ENCODE data around the gene SIK3.

Gene SIK3

GRCh38 chr11:116879800-116880625 lies 218.2 kb downstream of the SIK3 start:
- peak; percentile 83 for TF ChIP-seq RAD21 (IDR thresholded peaks at IDR 0.05; ENCODE audit: low read depth)
- no peak for TF ChIP-seq CEBPB (IDR thresholded peaks at IDR 0.05)
- no peak for TF ChIP-seq TAF1 (IDR thresholded peaks at IDR 0.05; ENCODE audit: low read depth)

GRCh38 chr11:116876656-116877055 lies 221.6 kb downstream of the SIK3 start:
- no peak for TF ChIP-seq EP300 (IDR thresholded peaks at IDR 0.05; ENCODE audit: borderline replicate concordance)
- TF ChIP-seq CREB1 (IDR thresholded peaks at IDR 0.05; ENCODE audit: low read depth): no peak
- TF ChIP-seq YY1 (IDR thresholded peaks at IDR 0.05; ENCODE audit: low read depth): no peak
- TF ChIP-seq FOXM1 (IDR thresholded peaks at IDR 0.05; ENCODE audit: borderline replicate concordance, low read depth): no peak
- TF ChIP-seq USF1 (IDR thresholded peaks at IDR 0.05): no peak
- TF ChIP-seq TEAD4 (IDR thresholded peaks at IDR 0.05): no peak
- no peak for TF ChIP-seq ZBTB7A (IDR thresholded peaks at IDR 0.05; ENCODE audit: low read depth)
- no peak for TF ChIP-seq NFIC (IDR thresholded peaks at IDR 0.05)
- no peak for TF ChIP-seq CEBPB (IDR thresholded peaks at IDR 0.05)
- TF ChIP-seq, protein P1, sequence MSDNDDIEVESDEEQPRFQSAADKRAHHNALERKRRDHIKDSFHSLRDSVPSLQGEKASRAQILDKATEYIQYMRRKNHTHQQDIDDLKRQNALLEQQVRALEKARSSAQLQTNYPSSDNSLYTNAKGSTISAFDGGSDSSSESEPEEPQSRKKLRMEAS (IDR thresholded peaks at IDR 0.05): no peak
- TF ChIP-seq RAD21 (IDR thresholded peaks at IDR 0.05; ENCODE audit: low read depth): no peak
- no peak for TF ChIP-seq EGR1 (IDR thresholded peaks at IDR 0.05)
- no peak for TF ChIP-seq TAF1 (IDR thresholded peaks at IDR 0.05; ENCODE audit: low read depth)
- no peak for TF ChIP-seq TCF12 (IDR thresholded peaks at IDR 0.05; ENCODE audit: low read depth)
- TF ChIP-seq REST (IDR thresholded peaks at IDR 0.05; ENCODE audit: low read depth): no peak

DNA sequence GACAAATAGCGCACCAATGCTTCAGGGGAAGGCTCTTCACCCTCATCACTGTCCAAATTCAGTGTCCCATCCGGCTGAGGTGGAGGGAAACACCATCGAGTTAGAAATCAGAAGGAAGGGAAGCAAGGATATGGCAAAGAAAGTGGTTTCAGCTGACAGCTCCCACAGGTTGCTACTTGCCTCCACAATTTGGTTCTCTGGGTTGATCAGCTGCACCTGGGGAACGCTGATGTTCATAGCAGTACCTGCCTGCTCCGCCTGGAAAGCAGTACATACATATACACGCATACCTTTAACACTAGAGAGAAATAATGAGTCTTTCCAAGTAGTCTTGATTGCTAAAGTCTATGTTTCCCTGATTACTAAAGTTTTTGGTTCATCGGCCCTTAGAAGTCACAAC lies 223.0 kb downstream of the SIK3 start:
- TF ChIP-seq ZBTB7A (IDR thresholded peaks at IDR 0.05; ENCODE audit: low read depth): no peak
- TF ChIP-seq RAD21 (IDR thresholded peaks at IDR 0.05; ENCODE audit: low read depth): no peak
- TF ChIP-seq CEBPB (IDR thresholded peaks at IDR 0.05): no peak
- no peak for TF ChIP-seq NFIC (IDR thresholded peaks at IDR 0.05)
- TF ChIP-seq, protein P1 (IDR thresholded peaks at IDR 0.05): no peak
- TF ChIP-seq TAF1 (IDR thresholded peaks at IDR 0.05; ENCODE audit: low read depth): no peak

GRCh38 chr11:116874251-116874650 lies 224.0 kb downstream of the SIK3 start:
- TF ChIP-seq TAF1 (IDR thresholded peaks at IDR 0.05; ENCODE audit: low read depth) (no peak), REST (IDR thresholded peaks at IDR 0.05; ENCODE audit: low read depth) (no peak), NFIC (IDR thresholded peaks at IDR 0.05) (no peak), USF1 (IDR thresholded peaks at IDR 0.05) (no peak), FOXM1 (IDR thresholded peaks at IDR 0.05; ENCODE audit: borderline replicate concordance, low read depth) (no peak), EGR1 (IDR thresholded peaks at IDR 0.05) (no peak), TEAD4 (IDR thresholded peaks at IDR 0.05) (no peak), ZBTB7A (IDR thresholded peaks at IDR 0.05; ENCODE audit: low read depth) (no peak), CEBPB (IDR thresholded peaks at IDR 0.05) (no peak), RAD21 (IDR thresholded peaks at IDR 0.05; ENCODE audit: low read depth) (no peak)
- TF ChIP-seq, protein P1 (IDR thresholded peaks at IDR 0.05): no peak

- TF ChIP-seq TAF1 (IDR thresholded peaks at IDR 0.05; ENCODE audit: low read depth) (no peak), RAD21 (IDR thresholded peaks at IDR 0.05; ENCODE audit: low read depth) (no peak), NFIC (IDR thresholded peaks at IDR 0.05) (no peak), YY1 (IDR thresholded peaks at IDR 0.05; ENCODE audit: low read depth) (no peak), TCF12 (IDR thresholded peaks at IDR 0.05; ENCODE audit: low read depth) (no peak), REST (IDR thresholded peaks at IDR 0.05; ENCODE audit: low read depth) (no peak), TEAD4 (IDR thresholded peaks at IDR 0.05) (no peak), EGR1 (IDR thresholded peaks at IDR 0.05) (no peak), ZBTB7A (IDR thresholded peaks at IDR 0.05; ENCODE audit: low read depth) (no peak), CREB1 (IDR thresholded peaks at IDR 0.05; ENCODE audit: low read depth) (no peak), CEBPB (IDR thresholded peaks at IDR 0.05) (no peak)
- TF ChIP-seq, protein P1 (IDR thresholded peaks at IDR 0.05): no peak
These were observed 224.8 kb downstream of the SIK3 start for GRCh38 chr11:116873381-116873780.
